HepG2 (cell line): ENCODE results near the gene GART. TPM values are rescaled to one million over a fixed set of nuclear protein-coding genes. Genes with fewer than 3 reads are reported as not detected.

Source experiments
- ATAC-seq: fragments of 200-7000 bp; cut with Tn5 transposase; 3 replicates; pipeline ENCODE4 v1.9.1; 2020; ENCODE audit warnings: mild to moderate bottlenecking, moderate library complexity
- BruUV-seq: library from RNA; stranded (reverse); fragments of 400-500 nt; replicated peaks from 2 replicates; lab custom pipeline; 2021; lab: Mats Ljungman, UMichigan
- CTCF ChIA-PET: fragments of 300-600 bp; formaldehyde crosslinking; extraction: SDS; loops from one replicate; lab custom pipeline; 2021; ENCODE audit warnings: low total read pairs, inconsistent platforms, low intra/inter-chr PET ratio; lab: Yijun Ruan, JAX
- POLR2A ChIA-PET: fragments of 350-600 bp; sonication (Branson Sonifier 250); formaldehyde crosslinking; loops from one replicate; lab custom pipeline; 2020; ENCODE audit warnings: antibody characterized with exemption, inconsistent platforms; lab: Yijun Ruan, JAX
- DNase-seq: peaks from one replicate; pipeline ENCODE4 v3.0.0-alpha.2; 2015; ENCODE audit warnings: low spot score
- FAIRE-seq: peaks from 3 replicates; lab custom pipeline; 2011; peaks lifted over from hg19 to GRCh38; lab: Jason Lieb, UNC
- H2AFZ ChIP-seq: one replicate; pipeline ENCODE4 v1.6.1; 2011; ENCODE audit warnings: low read length, inconsistent platforms
- H3K27ac ChIP-seq: fragments of 300-600 bp; 3 replicates; pipeline ENCODE4 v1.8.0; 2011; ENCODE audit warnings: mixed run types, mild to moderate bottlenecking, mixed read lengths, low read length, inconsistent platforms; ENCODE audit not compliant: insufficient read depth; ENCODE audit errors: extremely low read length
- H3K27me3 ChIP-seq, 2 experiments: fragments of 200-600 bp in 1 of 2; 2 replicates in 1 of 2; 3 replicates in 1 of 2; pipeline versions ENCODE4 v1.6.0 to v1.8.0; 2011; ENCODE audit warnings: low read length in 2 of 2, mild to moderate bottlenecking in 2 of 2, moderate library complexity in 2 of 2, inconsistent platforms in 1 of 2; ENCODE audit not compliant: insufficient read depth in 2 of 2, control insufficient read depth in 1 of 2
- H3K36me3 ChIP-seq, 2 experiments: fragments of 200-600 bp in 1 of 2; replicated peaks in 1 of 2; 2 replicates in 1 of 2; 3 replicates in 1 of 2; pipeline versions ENCODE4 v1.5.1 to v1.8.0; 2011; ENCODE audit warnings: low read length in 2 of 2, inconsistent platforms in 1 of 2; ENCODE audit not compliant: insufficient read depth in 2 of 2, control insufficient read depth in 1 of 2
- H3K4me1 ChIP-seq: 2 replicates; pipeline ENCODE4 v1.5.1; 2012; ENCODE audit warnings: low read length, inconsistent platforms; ENCODE audit not compliant: insufficient read depth
- H3K4me2 ChIP-seq: 2 replicates; pipeline ENCODE4 v1.6.0; 2011; ENCODE audit warnings: low read depth, low read length, inconsistent platforms
- H3K4me3 ChIP-seq, 3 experiments: fragments of 200-600 bp in 1 of 3; sonication (generic), shearing (Covaris generic) in 1 of 3; replicated peaks in 1 of 3; 2 replicates each; pipeline ENCODE4 v1.5.1; 2011 to 2016; ENCODE audit warnings: low read length in 3 of 3, inconsistent platforms in 2 of 3, low read depth in 2 of 3, mild to moderate bottlenecking in 2 of 3, control low read depth in 1 of 3, mixed read lengths in 1 of 3; ENCODE audit not compliant: insufficient read depth in 1 of 3
- H3K79me2 ChIP-seq: one replicate; pipeline ENCODE4 v1.6.1; 2011; ENCODE audit warnings: low read length, inconsistent platforms; ENCODE audit not compliant: insufficient read depth
- H3K9ac ChIP-seq: 2 replicates; pipeline ENCODE4 v1.6.0; 2011; ENCODE audit warnings: mild to moderate bottlenecking, low read depth, low read length, inconsistent platforms; ENCODE audit not compliant: insufficient read depth
- H3K9me3 ChIP-seq: 2 replicates; pipeline ENCODE4 v1.5.1; 2012; ENCODE audit warnings: mild to moderate bottlenecking, low read length
- H4K20me1 ChIP-seq: 2 replicates; pipeline ENCODE4 v1.6.0; 2011; ENCODE audit warnings: inconsistent platforms, mild to moderate bottlenecking, low read length, moderate library complexity; ENCODE audit not compliant: insufficient read depth
- ATF6 ChIP-seq: sonication (generic); formaldehyde crosslinking; conservative IDR thresholded peaks from 2 replicates; pipeline ENCODE4 v1.4.0; 2020; ENCODE audit warnings: missing genetic modification reagents
- HINFP ChIP-seq: sonication (generic); formaldehyde crosslinking; IDR thresholded peaks from 2 replicates; pipeline ENCODE4 v1.4.0; 2020; ENCODE audit warnings: low read depth, mild to moderate bottlenecking, missing genetic modification reagents
- HOXA7 ChIP-seq: sonication (generic); formaldehyde crosslinking; IDR thresholded peaks from 2 replicates; pipeline ENCODE4 v1.8.1; 2022; ENCODE audit warnings: mild to moderate bottlenecking, missing genetic modification reagents, moderate library complexity
- MAFF ChIP-seq: IDR thresholded peaks from 2 replicates; pipeline ENCODE4 v1.6.1; 2011; ENCODE audit warnings: low read depth, low read length, improper control_type of control experiment
- MAFK ChIP-seq, 2 experiments: IDR thresholded peaks in 1 of 2; conservative IDR thresholded peaks in 1 of 2; 2 replicates each; pipeline ENCODE4 v1.6.1; 2011; ENCODE audit warnings: improper control_type of control experiment in 2 of 2, low read length in 2 of 2
- MTERF4 ChIP-seq: sonication (generic); formaldehyde crosslinking; IDR thresholded peaks from 2 replicates; pipeline ENCODE4 v1.8.0; 2023; ENCODE audit warnings: mild to moderate bottlenecking, missing genetic modification reagents
- SMAD3 ChIP-seq: sonication (generic); formaldehyde crosslinking; IDR thresholded peaks from 2 replicates; pipeline ENCODE4 v1.4.0; 2020; ENCODE audit warnings: missing genetic modification reagents
- SNAPC2 ChIP-seq: sonication (generic); formaldehyde crosslinking; IDR thresholded peaks from 2 replicates; pipeline ENCODE4 v1.8.1; 2022; ENCODE audit warnings: mild to moderate bottlenecking, missing genetic modification reagents
- ZMYM2 ChIP-seq: sonication (generic); formaldehyde crosslinking; IDR thresholded peaks from 2 replicates; pipeline ENCODE4 v1.8.0; 2022; ENCODE audit warnings: mild to moderate bottlenecking, missing genetic modification reagents
- WGBS: methylation state at CpG from one replicate; pipeline ENCODE4 v1.1.6; 2017; ENCODE audit warnings: low lambda C conversion rate; 5-methylcytosine and 5-hydroxymethylcytosine counted together
- in situ Hi-C: cut with HindIII; loops from 2 replicates; pipeline ENCODE4 v1.10.0; 2017; ENCODE audit warnings: low pct_unique_long_range_greater_than_20kb; ENCODE audit not compliant: extremely low pct_ligation_motif_present
- intact Hi-C: fragments of 100-400 bp; cut with micrococcal nuclease; formaldehyde crosslinking; loops from one replicate; pipeline ENCODE4 v1.10.0; 2022; ENCODE audit not compliant: unreplicated experiment
- polyA plus RNA-seq, 8 experiments: library from polyadenylated mRNA; depleted of rRNA in 3 of 8; stranded (reverse) in 7 of 8; unstranded in 1 of 8; fragments of >200 nt; fragmentation: Illumina TruSeq in 4 of 8; extraction: Trizol in 4 of 8; gene quantifications; 2 replicates each; pipeline versions ENCODE4 v1.2.1 to v1.2.3, GENCODE V29; 2011 to 2016; ENCODE audit warnings: low read depth in 4 of 8, missing spikeins in 1 of 8, mixed read lengths in 1 of 8; ENCODE audit not compliant: insufficient read depth in 1 of 8
- total RNA-seq, 5 experiments: library from RNA; depleted of rRNA; stranded (reverse); fragments of >200 nt; fragmentation: Illumina TruSeq; extraction: Trizol; gene quantifications; 2 replicates each; pipeline ENCODE4 v1.2.3, GENCODE V29; 2016; ENCODE audit warnings: low read depth in 1 of 5

GART gene
- total and polyA plus RNA-seq, 2 of the 13 experiments (the other 11 are each of a cell fraction or from before 2014, with no cell fraction given), result 17.9 to 109 TPM

GRCh38 chr21:33488936-33489335 lies 53.0 kb downstream of the GART start:
- in situ Hi-C loops, result no loop called here
- POLR2A ChIA-PET, result interaction anchor here (5.1 kb wide), 1 partner anchor 8 kb away, joined by 96 read pairs; the partner anchor contains the start of gene TMEM50B

GRCh38 chr21:33487996-33488395 lies 53.9 kb downstream of the GART start:
- no peak overlapping the region for H2AFZ ChIP-seq
- no peak overlapping the region for H3K4me2 ChIP-seq
- H3K4me3 ChIP-seq, result no peak overlapping the region
- H3K27ac ChIP-seq, result no peak overlapping the region
- WGBS, result 94% methylated on average over 5 of the region's 5 CpGs
- no peaks in the 10 kb centered on the region for H3K79me2 ChIP-seq
- in situ Hi-C loops, result no loop called here
- H3K9ac ChIP-seq, result no peak overlapping the region
- POLR2A ChIA-PET, result no interaction called here
- H3K9me3 ChIP-seq, result no peaks in the 10 kb centered on the region
- DNase-seq (no peak), FAIRE-seq (no peak)
- intact Hi-C loops, result no loop called here
- no peaks in the 10 kb centered on the region for H3K36me3 ChIP-seq
- no TSS peak for BruUV-seq
- TF ChIP-seq HOXA7 (CRISPR knock-in tag) (no peak), HINFP (CRISPR knock-in tag) (no peak), MTERF4 (no peak), ZMYM2 (CRISPR knock-in tag) (no peak)
- TF ChIP-seq, all 625 proteins: peak for 0
- Histone ChIP-seq H3K4me1 (peaks cover 21% of the 10 kb centered on the region), H3K27me3 (no peaks in the 10 kb centered on the region; a peak in 1 of 5 replicates), H4K20me1 (no peaks in the 10 kb centered on the region)
- ATAC-seq, result no peak
- CTCF ChIA-PET, result no interaction called here

More at GRCh38 chr21:33488936-33489335, 53.0 kb downstream of the GART start:
- no peak for ATAC-seq
- H3K9me3 ChIP-seq, result no peaks in the 10 kb centered on the region
- peaks cover 21% of the 10 kb centered on the region for H3K4me1 ChIP-seq
- no peak overlapping the region for H3K4me3 ChIP-seq
- no peak overlapping the region for H3K9ac ChIP-seq
- DNase-seq, result no peak
- no peak overlapping the region for H3K4me2 ChIP-seq
- H4K20me1 ChIP-seq, result no peaks in the 10 kb centered on the region
- no peaks in the 10 kb centered on the region for H3K36me3 ChIP-seq
- BruUV-seq, result no TSS peak
- no peaks in the 10 kb centered on the region for H3K79me2 ChIP-seq
- CTCF ChIA-PET, result no interaction called here
- WGBS, result 81% methylated on average over 4 of the region's 4 CpGs
- FAIRE-seq, result no peak
- H2AFZ ChIP-seq, result no peak overlapping the region
- TF ChIP-seq ATF6 (no peak), MAFF (peak; percentile 85), MAFK (conservative IDR thresholded peaks at IDR 0.05 in 1 of 2, IDR thresholded peaks at IDR 0.05 in 1 of 2; ENCODE audit: low read length in 2 of 2) (peak; percentile 77 to 84), SNAPC2 (no peak), SMAD3 (CRISPR knock-in tag) (no peak)
- no peak overlapping the region for H3K27ac ChIP-seq
- intact Hi-C loops, result no loop called here
- no peaks in the 10 kb centered on the region; a peak in 1 of 5 replicates for H3K27me3 ChIP-seq
